GM12874 (cell line): ENCODE data around the gene SPATA3.

Experiments
- CTCF ChIP-seq: IDR thresholded peaks from 2 replicates; pipeline ENCODE4 v1.5.1; 2011; ENCODE audit warnings: low read depth, mild to moderate bottlenecking, control low read depth, low read length, moderate library complexity; ENCODE audit not compliant: insufficient read depth

Gene SPATA3

GRCh38 chr2:230958820-230959756, 36.8 kb upstream of the SPATA3 start:
- TF ChIP-seq CTCF: no peak

GRCh38 chr2:230960026-230960425, 35.9 kb upstream of the SPATA3 start:
- no peak for TF ChIP-seq CTCF

GRCh38 chr2:230961091-230961491, 34.8 kb upstream of the SPATA3 start:
- TF ChIP-seq CTCF: no peak

GRCh38 chr2:230964136-230964730, 31.7 kb upstream of the SPATA3 start:
- no peak for TF ChIP-seq CTCF

- TF ChIP-seq CTCF: no peak
Measured at GRCh38 chr2:230967113-230967512, 28.8 kb upstream of the SPATA3 start.

- no peak for TF ChIP-seq CTCF
Measured at GRCh38 chr2:230968921-230969658, 26.8 kb upstream of the SPATA3 start.

GRCh38 chr2:230969659-230970015, 26.3 kb upstream of the SPATA3 start:
- TF ChIP-seq CTCF: no peak
